Femur (tissue), 1 donor: ENCODE results near the gene HMGCR.

Experiments used
- DNase-seq: peaks from one replicate; pipeline ENCODE4 v3.0.0-alpha.2; 2017

The HMGCR gene

GRCh38 chr5:75389430-75389829, 52.4 kb downstream of the HMGCR start:
- DNase-seq, result no peak

GRCh38 chr5:75395277-75395676, 58.3 kb downstream of the HMGCR start:
- DNase-seq, result no peak

DNA sequence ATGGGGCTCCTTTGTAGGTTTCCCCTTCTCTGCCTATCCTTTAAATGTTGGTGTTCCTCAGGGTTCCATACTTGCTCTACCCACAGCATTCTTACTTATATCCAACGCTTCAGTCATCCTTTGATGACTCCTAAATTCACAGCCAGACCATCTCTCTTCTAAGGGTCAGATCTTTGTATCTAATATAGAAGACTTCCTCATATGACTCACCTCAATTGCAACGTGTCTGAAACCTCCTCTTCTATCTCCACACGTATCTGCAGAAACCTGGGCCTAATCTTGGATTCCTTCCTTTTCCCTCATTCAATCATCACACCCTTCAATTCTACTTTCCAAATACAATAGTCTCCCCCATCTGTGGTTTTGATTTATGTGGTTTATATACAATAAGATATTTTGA, 68.3 kb downstream of the HMGCR start:
- no peak for DNase-seq
